Muscle layer of colon (tissue), 2 donors: ENCODE results near the gene CLMN.

Experiments
- H3K27ac ChIP-seq: one replicate; pipeline ENCODE4 v1.7.0; 2013; ENCODE audit warnings: low read depth, mild to moderate bottlenecking, low read length, moderate library complexity
- H3K27me3 ChIP-seq, 2 donors: one replicate each; pipeline ENCODE4 v1.7.0; 2013; ENCODE audit warnings: low read length in 2 of 2, mild to moderate bottlenecking in 2 of 2; ENCODE audit not compliant: insufficient read depth in 2 of 2, control insufficient read depth in 1 of 2
- H3K36me3 ChIP-seq: one replicate; pipeline ENCODE4 v1.7.0; 2013; ENCODE audit warnings: mild to moderate bottlenecking, low read length; ENCODE audit not compliant: insufficient read depth
- H3K4me1 ChIP-seq: one replicate; pipeline ENCODE4 v1.7.0; 2013; ENCODE audit warnings: mild to moderate bottlenecking, low read length; ENCODE audit not compliant: insufficient read depth
- H3K4me3 ChIP-seq, 2 donors: one replicate each; pipeline ENCODE4 v1.7.0; 2013; ENCODE audit warnings: low read length in 2 of 2, low read depth in 1 of 2, mild to moderate bottlenecking in 1 of 2, moderate library complexity in 1 of 2
- H3K9ac ChIP-seq: one replicate; pipeline ENCODE4 v1.7.0; 2013; ENCODE audit warnings: low read length
- H3K9me3 ChIP-seq: one replicate; pipeline ENCODE4 v1.7.0; 2013; ENCODE audit warnings: mild to moderate bottlenecking, low read length
- donor health status: abdominal sarcoma.
- donor health status: Adenocarcinoma of cecum.

Gene CLMN

GRCh38 chr14:95319312-95320077 is at the start of gene CLMN:
CLMN (minus strand) TSS chr14:95319908; CDS start chr14:95319792, 116 bp downstream.
- Histone ChIP-seq H3K36me3 (no peaks in the 10 kb centered on the region), H3K4me1 (peaks cover 8% of the 10 kb centered on the region), H3K9ac (no peak within 1 kb of the TSS), H3K27ac (peak within 1 kb of the TSS; percentile 61), H3K4me3 (peak within 1 kb of the TSS; percentile 51 to 79), H3K27me3 (no peaks in the 10 kb centered on the region), H3K9me3 (no peaks in the 10 kb centered on the region)

- no peaks in the 10 kb centered on the region for H3K36me3 ChIP-seq
- no peak overlapping the region for H3K9ac ChIP-seq
- no peaks in the 10 kb centered on the region for H3K9me3 ChIP-seq
- no peaks in the 10 kb centered on the region for H3K4me1 ChIP-seq
- H3K27me3 ChIP-seq: peaks cover 0 to 18% of the 10 kb centered on the region in 2 donors
- no peak overlapping the region for H3K27ac ChIP-seq
- H3K4me3 ChIP-seq: no peak overlapping the region
Observed at GRCh38 chr14:95365401-95365800, 45.7 kb upstream of the CLMN start.

GRCh38 chr14:95364481-95365209 is 44.9 kb upstream of the CLMN start:
- no peak overlapping the region for H3K9ac ChIP-seq
- no peak overlapping the region for H3K27ac ChIP-seq
- H3K9me3 ChIP-seq: no peaks in the 10 kb centered on the region
- H3K4me1 ChIP-seq: no peaks in the 10 kb centered on the region
- no peaks in the 10 kb centered on the region for H3K36me3 ChIP-seq
- peaks cover 0 to 21% of the 10 kb centered on the region in 2 donors for H3K27me3 ChIP-seq
- H3K4me3 ChIP-seq: no peak overlapping the region

- Histone ChIP-seq H3K27me3 (peaks cover 0 to 21% of the 10 kb centered on the region in 2 donors), H3K4me3 (no peak overlapping the region), H3K9me3 (no peaks in the 10 kb centered on the region), H3K9ac (no peak overlapping the region), H3K36me3 (no peaks in the 10 kb centered on the region), H3K4me1 (no peaks in the 10 kb centered on the region), H3K27ac (no peak overlapping the region)
Observed at GRCh38 chr14:95363468-95363954, 43.8 kb upstream of the CLMN start.

- H3K36me3 ChIP-seq: no peaks in the 10 kb centered on the region
- no peak overlapping the region for H3K27ac ChIP-seq
- no peaks in the 10 kb centered on the region for H3K4me1 ChIP-seq
- H3K4me3 ChIP-seq: no peak overlapping the region
- H3K27me3 ChIP-seq: peaks cover 0 to 21% of the 10 kb centered on the region in 2 donors
- H3K9ac ChIP-seq: no peak overlapping the region
- H3K9me3 ChIP-seq: no peaks in the 10 kb centered on the region
Observed at GRCh38 chr14:95362138-95362494, 42.4 kb upstream of the CLMN start.

GRCh38 chr14:95361373-95362137 is 41.8 kb upstream of the CLMN start:
- Histone ChIP-seq H3K27ac (no peak overlapping the region), H3K9me3 (no peaks in the 10 kb centered on the region), H3K4me3 (no peak overlapping the region), H3K4me1 (no peaks in the 10 kb centered on the region), H3K9ac (no peak overlapping the region), H3K36me3 (no peaks in the 10 kb centered on the region), H3K27me3 (peaks cover 0 to 21% of the 10 kb centered on the region in 2 donors)

GRCh38 chr14:95360828-95361227 is 41.1 kb upstream of the CLMN start:
- peaks cover 0 to 21% of the 10 kb centered on the region in 2 donors for H3K27me3 ChIP-seq
- H3K27ac ChIP-seq: no peak overlapping the region
- H3K9ac ChIP-seq: no peak overlapping the region
- no peaks in the 10 kb centered on the region for H3K9me3 ChIP-seq
- H3K36me3 ChIP-seq: no peaks in the 10 kb centered on the region
- H3K4me3 ChIP-seq: no peak overlapping the region
- H3K4me1 ChIP-seq: no peaks in the 10 kb centered on the region

GRCh38 chr14:95359994-95360826 is 40.5 kb upstream of the CLMN start:
- Histone ChIP-seq H3K27me3 (peaks cover 0 to 21% of the 10 kb centered on the region in 2 donors), H3K27ac (no peak overlapping the region), H3K9me3 (no peaks in the 10 kb centered on the region), H3K4me3 (no peak overlapping the region), H3K36me3 (no peaks in the 10 kb centered on the region), H3K4me1 (no peaks in the 10 kb centered on the region), H3K9ac (no peak overlapping the region)

- H3K9me3 ChIP-seq: no peaks in the 10 kb centered on the region
- no peaks in the 10 kb centered on the region for H3K4me1 ChIP-seq
- H3K36me3 ChIP-seq: no peaks in the 10 kb centered on the region
- peaks cover 0 to 8% of the 10 kb centered on the region in 2 donors for H3K27me3 ChIP-seq
- H3K4me3 ChIP-seq: no peak overlapping the region
- H3K9ac ChIP-seq: no peak overlapping the region
- H3K27ac ChIP-seq: no peak overlapping the region
Observed at GRCh38 chr14:95356245-95356869, 36.6 kb upstream of the CLMN start.

- no peak overlapping the region for H3K4me3 ChIP-seq
- H3K27me3 ChIP-seq: peaks cover 0 to 4% of the 10 kb centered on the region in 2 donors
- H3K36me3 ChIP-seq: no peaks in the 10 kb centered on the region
- H3K27ac ChIP-seq: no peak overlapping the region
- no peaks in the 10 kb centered on the region for H3K4me1 ChIP-seq
- H3K9me3 ChIP-seq: no peaks in the 10 kb centered on the region
- H3K9ac ChIP-seq: no peak overlapping the region
Observed at GRCh38 chr14:95355422-95355821, 35.7 kb upstream of the CLMN start.
